NT2/D1 (cell line): ENCODE data around the gene ITPRIPL2.

ENCODE experiments used
- YY1 ChIP-seq: IDR thresholded peaks from 2 replicates; pipeline ENCODE4 v1.6.1; 2011; ENCODE audit not compliant: insufficient read length, insufficient read depth
- ZNF274 ChIP-seq: IDR thresholded peaks from 2 replicates; pipeline ENCODE4 v1.6.1; 2011; ENCODE audit warnings: mild to moderate bottlenecking, low read depth, low read length

GRCh38 chr16:19132898-19133297 is 19.1 kb downstream of the ITPRIPL2 start:
- no peak for TF ChIP-seq ZNF274
- no peak for TF ChIP-seq YY1
